ENCODE data around the gene FAM181A. TPM values are rescaled to one million over a fixed set of nuclear protein-coding genes. Genes with fewer than 3 reads are reported as not detected.

The FAM181A gene
- total and polyA plus RNA-seq, 8 donors, result not detected

- no peaks in the 10 kb centered on the region for H3K27me3 ChIP-seq
- intact Hi-C loops (cut with DNase I; ENCODE audit: low total_unique reads), result no loop called here
- H3K4me3 ChIP-seq, result peak overlapping the region in 2 of 4 donors; percentile 41 to 48
- no peaks in the 10 kb centered on the region for H3K36me3 ChIP-seq
- TF ChIP-seq EP300 (IDR thresholded peaks at IDR 0.05) (no peak), POLR2A (IDR thresholded peaks at IDR 0.05) (no peak), POLR2AphosphoS5 (IDR thresholded peaks at IDR 0.05) (no peak)
- TF ChIP-seq, protein P1, sequence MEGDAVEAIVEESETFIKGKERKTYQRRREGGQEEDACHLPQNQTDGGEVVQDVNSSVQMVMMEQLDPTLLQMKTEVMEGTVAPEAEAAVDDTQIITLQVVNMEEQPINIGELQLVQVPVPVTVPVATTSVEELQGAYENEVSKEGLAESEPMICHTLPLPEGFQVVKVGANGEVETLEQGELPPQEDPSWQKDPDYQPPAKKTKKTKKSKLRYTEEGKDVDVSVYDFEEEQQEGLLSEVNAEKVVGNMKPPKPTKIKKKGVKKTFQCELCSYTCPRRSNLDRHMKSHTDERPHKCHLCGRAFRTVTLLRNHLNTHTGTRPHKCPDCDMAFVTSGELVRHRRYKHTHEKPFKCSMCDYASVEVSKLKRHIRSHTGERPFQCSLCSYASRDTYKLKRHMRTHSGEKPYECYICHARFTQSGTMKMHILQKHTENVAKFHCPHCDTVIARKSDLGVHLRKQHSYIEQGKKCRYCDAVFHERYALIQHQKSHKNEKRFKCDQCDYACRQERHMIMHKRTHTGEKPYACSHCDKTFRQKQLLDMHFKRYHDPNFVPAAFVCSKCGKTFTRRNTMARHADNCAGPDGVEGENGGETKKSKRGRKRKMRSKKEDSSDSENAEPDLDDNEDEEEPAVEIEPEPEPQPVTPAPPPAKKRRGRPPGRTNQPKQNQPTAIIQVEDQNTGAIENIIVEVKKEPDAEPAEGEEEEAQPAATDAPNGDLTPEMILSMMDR (IDR thresholded peaks at IDR 0.05), result no peak
- 65 to 91% (median 78%) methylated on average over 2 to 6 of the region's 6 CpGs for WGBS, 5 donors
- no peaks in the 10 kb centered on the region for H3K9me3 ChIP-seq
- H3K27ac ChIP-seq, result peak overlapping the region in 4 of 5 donors; percentile 20 to 90 (median 76)
- no peak for DNase-seq
- H3K4me1 ChIP-seq, result peaks cover 6 to 59% (median 28%) of the 10 kb centered on the region in 4 donors
These were observed 45.6 kb downstream of the FAM181A start for GRCh38 chr14:93972618-93973205.

DNA sequence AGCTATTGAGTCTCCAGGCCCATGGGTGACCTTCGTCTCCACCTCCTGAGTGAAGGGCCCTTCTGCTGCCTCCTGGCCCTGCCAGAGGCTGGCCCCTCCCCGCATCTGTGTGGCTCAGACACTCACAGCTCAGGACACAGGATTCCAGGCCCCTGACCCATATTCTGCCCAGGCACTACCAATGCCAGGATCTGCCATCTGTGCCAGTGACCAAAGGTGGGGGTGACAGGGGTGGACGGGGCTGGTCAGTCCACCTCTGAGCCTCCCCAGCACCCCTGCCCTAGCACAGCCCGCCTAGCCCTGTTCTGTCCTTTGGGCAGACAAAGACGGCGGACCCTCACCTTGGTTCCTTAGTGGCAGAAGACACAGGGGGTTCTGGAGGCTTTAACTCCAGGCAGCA, 46.5 kb downstream of the FAM181A start:
- H3K4me1 ChIP-seq, result peaks cover 6 to 50% (median 24%) of the 10 kb centered on the region in 4 donors
- peak overlapping the region in 3 of 4 donors; percentile 41 to 48 (median 43) for H3K4me3 ChIP-seq
- TF ChIP-seq, protein P1 (IDR thresholded peaks at IDR 0.05), result no peak
- TF ChIP-seq EP300 (IDR thresholded peaks at IDR 0.05) (no peak), POLR2AphosphoS5 (IDR thresholded peaks at IDR 0.05) (no peak), POLR2A (IDR thresholded peaks at IDR 0.05) (no peak)
- no peak for DNase-seq
- H3K9me3 ChIP-seq, result no peaks in the 10 kb centered on the region
- H3K27me3 ChIP-seq, result no peaks in the 10 kb centered on the region
- H3K36me3 ChIP-seq, result no peaks in the 10 kb centered on the region
- 67 to 91% (median 85%) methylated on average over 5 to 6 of the region's 6 CpGs for WGBS, 5 donors
- intact Hi-C loops (cut with DNase I; ENCODE audit: low total_unique reads), result no loop called here
- H3K27ac ChIP-seq, result peak overlapping the region in 3 of 5 donors; percentile 73 to 90 (median 79)

- Histone ChIP-seq H3K36me3 (no peaks in the 10 kb centered on the region), H3K9me3 (no peaks in the 10 kb centered on the region), H3K27ac (peak overlapping the region in 3 of 5 donors; percentile 73 to 90 (median 79)), H3K4me3 (peak overlapping the region; percentile 6 to 48 (median 42)), H3K27me3 (no peaks in the 10 kb centered on the region), H3K4me1 (peaks cover 6 to 44% (median 22%) of the 10 kb centered on the region in 4 donors)
- WGBS, 5 donors, result 72 to 86% (median 81%) methylated on average over 5 to 6 of the region's 6 CpGs
- DNase-seq, result no peak
- TF ChIP-seq, protein P1 (IDR thresholded peaks at IDR 0.05), result no peak
- TF ChIP-seq POLR2A (IDR thresholded peaks at IDR 0.05) (no peak), POLR2AphosphoS5 (IDR thresholded peaks at IDR 0.05) (no peak), EP300 (IDR thresholded peaks at IDR 0.05) (no peak)
- intact Hi-C loops (cut with DNase I; ENCODE audit: low total_unique reads), result no loop called here
These were observed 47.2 kb downstream of the FAM181A start for GRCh38 chr14:93974299-93974698.

DNA sequence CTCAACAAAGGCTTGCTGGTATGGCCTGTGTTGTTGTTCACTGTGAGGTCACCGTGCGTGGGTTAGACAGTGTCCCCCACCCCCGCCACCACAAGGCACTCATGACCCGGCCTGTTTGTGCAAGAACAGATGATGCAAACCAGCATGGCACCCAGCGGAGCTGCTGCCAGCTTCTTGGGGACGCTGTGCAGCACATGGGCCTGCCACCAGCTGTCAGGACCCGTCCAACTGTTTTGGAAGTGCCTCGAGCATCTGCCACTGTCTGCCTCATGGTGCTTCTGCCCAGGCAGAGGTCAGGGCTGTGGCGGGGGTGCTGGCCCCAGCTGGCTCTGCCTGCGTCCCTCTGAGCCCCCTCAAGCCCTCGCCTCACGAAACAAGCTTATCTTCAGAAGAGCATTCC, 47.7 kb downstream of the FAM181A start:
- 70 to 89% (median 81%) methylated on average over 12 of the region's 12 CpGs for WGBS, 5 donors

More for the DNA sequence above, 47.7 kb downstream of the FAM181A start:
- Histone ChIP-seq H3K4me3 (peak overlapping the region; percentile 6 to 48 (median 42)), H3K4me1 (peaks cover 6 to 39% (median 19%) of the 10 kb centered on the region in 4 donors), H3K36me3 (no peaks in the 10 kb centered on the region), H3K27ac (peak overlapping the region in 3 of 5 donors; percentile 73 to 90 (median 79)), H3K27me3 (no peaks in the 10 kb centered on the region), H3K9me3 (no peaks in the 10 kb centered on the region)
- intact Hi-C loops (cut with DNase I; ENCODE audit: low total_unique reads), result no loop called here
- peak in 2 of 3 donors; percentile 1 to 34 for TF ChIP-seq POLR2AphosphoS5 (IDR thresholded peaks at IDR 0.05)
- TF ChIP-seq POLR2A (IDR thresholded peaks at IDR 0.05), result no peak
- no peak for TF ChIP-seq EP300 (IDR thresholded peaks at IDR 0.05)
- DNase-seq, result no peak

All from stomach (tissue), 9 donors.